Measurements from ENCODE around the gene BRMS1L. TPM values are rescaled to one million over a fixed set of nuclear protein-coding genes. Genes with fewer than 3 reads are reported as not detected.
A peak's percentile ranks its signal among the peaks of the same experiment; 100 is the strongest.

The BRMS1L gene
- total and polyA plus RNA-seq, 10 of the 15 experiments (the other 5 are each of a cell fraction or from before 2014, with no cell fraction given), result 5.3 to 26.7 (median 8.3) TPM

- TF ChIP-seq, protein P1, sequence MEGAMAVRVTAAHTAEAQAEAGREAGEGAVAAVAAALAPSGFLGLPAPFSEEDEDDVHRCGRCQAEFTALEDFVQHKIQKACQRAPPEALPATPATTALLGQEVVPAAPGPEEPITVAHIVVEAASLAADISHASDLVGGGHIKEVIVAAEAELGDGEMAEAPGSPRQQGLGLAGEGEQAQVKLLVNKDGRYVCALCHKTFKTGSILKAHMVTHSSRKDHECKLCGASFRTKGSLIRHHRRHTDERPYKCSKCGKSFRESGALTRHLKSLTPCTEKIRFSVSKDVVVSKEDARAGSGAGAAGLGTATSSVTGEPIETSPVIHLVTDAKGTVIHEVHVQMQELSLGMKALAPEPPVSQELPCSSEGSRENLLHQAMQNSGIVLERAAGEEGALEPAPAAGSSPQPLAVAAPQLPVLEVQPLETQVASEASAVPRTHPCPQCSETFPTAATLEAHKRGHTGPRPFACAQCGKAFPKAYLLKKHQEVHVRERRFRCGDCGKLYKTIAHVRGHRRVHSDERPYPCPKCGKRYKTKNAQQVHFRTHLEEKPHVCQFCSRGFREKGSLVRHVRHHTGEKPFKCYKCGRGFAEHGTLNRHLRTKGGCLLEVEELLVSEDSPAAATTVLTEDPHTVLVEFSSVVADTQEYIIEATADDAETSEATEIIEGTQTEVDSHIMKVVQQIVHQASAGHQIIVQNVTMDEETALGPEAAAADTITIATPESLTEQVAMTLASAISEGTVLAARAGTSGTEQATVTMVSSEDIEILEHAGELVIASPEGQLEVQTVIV (IDR thresholded peaks at IDR 0.05; ENCODE audit: borderline replicate concordance, partially characterized antibody), result no peak
- TF ChIP-seq, protein P2, sequence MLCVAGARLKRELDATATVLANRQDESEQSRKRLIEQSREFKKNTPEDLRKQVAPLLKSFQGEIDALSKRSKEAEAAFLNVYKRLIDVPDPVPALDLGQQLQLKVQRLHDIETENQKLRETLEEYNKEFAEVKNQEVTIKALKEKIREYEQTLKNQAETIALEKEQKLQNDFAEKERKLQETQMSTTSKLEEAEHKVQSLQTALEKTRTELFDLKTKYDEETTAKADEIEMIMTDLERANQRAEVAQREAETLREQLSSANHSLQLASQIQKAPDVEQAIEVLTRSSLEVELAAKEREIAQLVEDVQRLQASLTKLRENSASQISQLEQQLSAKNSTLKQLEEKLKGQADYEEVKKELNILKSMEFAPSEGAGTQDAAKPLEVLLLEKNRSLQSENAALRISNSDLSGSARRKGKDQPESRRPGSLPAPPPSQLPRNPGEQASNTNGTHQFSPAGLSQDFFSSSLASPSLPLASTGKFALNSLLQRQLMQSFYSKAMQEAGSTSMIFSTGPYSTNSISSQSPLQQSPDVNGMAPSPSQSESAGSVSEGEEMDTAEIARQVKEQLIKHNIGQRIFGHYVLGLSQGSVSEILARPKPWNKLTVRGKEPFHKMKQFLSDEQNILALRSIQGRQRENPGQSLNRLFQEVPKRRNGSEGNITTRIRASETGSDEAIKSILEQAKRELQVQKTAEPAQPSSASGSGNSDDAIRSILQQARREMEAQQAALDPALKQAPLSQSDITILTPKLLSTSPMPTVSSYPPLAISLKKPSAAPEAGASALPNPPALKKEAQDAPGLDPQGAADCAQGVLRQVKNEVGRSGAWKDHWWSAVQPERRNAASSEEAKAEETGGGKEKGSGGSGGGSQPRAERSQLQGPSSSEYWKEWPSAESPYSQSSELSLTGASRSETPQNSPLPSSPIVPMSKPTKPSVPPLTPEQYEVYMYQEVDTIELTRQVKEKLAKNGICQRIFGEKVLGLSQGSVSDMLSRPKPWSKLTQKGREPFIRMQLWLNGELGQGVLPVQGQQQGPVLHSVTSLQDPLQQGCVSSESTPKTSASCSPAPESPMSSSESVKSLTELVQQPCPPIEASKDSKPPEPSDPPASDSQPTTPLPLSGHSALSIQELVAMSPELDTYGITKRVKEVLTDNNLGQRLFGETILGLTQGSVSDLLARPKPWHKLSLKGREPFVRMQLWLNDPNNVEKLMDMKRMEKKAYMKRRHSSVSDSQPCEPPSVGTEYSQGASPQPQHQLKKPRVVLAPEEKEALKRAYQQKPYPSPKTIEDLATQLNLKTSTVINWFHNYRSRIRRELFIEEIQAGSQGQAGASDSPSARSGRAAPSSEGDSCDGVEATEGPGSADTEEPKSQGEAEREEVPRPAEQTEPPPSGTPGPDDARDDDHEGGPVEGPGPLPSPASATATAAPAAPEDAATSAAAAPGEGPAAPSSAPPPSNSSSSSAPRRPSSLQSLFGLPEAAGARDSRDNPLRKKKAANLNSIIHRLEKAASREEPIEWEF (IDR thresholded peaks at IDR 0.05; ENCODE audit: insufficient replicate concordance, low read depth, low read length), result no peak
- no peak; a peak in 1 of 4 replicates for TF ChIP-seq EP300 (IDR thresholded peaks at IDR 0.05; ENCODE audit: borderline replicate concordance in 1 of 2, control insufficient read depth in 1 of 2, low read depth in 2 of 2, low read length in 2 of 2)
- TF ChIP-seq NFYB (IDR thresholded peaks at IDR 0.05; ENCODE audit: insufficient read depth, low read depth, low read length), result peak; percentile 79
- no peak for TF ChIP-seq USF1 (IDR thresholded peaks at IDR 0.05; ENCODE audit: borderline replicate concordance, extremely low read length, insufficient read depth, low read depth, low read length)
- TF ChIP-seq SMAD1 (IDR thresholded peaks at IDR 0.05; ENCODE audit: low read depth, partially characterized antibody), result no peak
- peak in 1 of 2 experiments; percentile 66; a peak in 1 of 3 replicates for TF ChIP-seq EGR1 (IDR thresholded peaks at IDR 0.05; ENCODE audit: borderline replicate concordance in 1 of 2, low read depth in 2 of 2, low read length in 2 of 2)
- no peak for TF ChIP-seq NFXL1 (IDR thresholded peaks at IDR 0.05; ENCODE audit: borderline replicate concordance)
- TF ChIP-seq HCFC1 (IDR thresholded peaks at IDR 0.05; ENCODE audit: low read length), result no peak
- no peak for TF ChIP-seq E2F8 (IDR thresholded peaks at IDR 0.05; ENCODE audit: low read depth, partially characterized antibody)
- TF ChIP-seq ASH2L (IDR thresholded peaks at IDR 0.05; ENCODE audit: borderline replicate concordance, low read depth), result no peak
- no peak for TF ChIP-seq STAT3 (IDR thresholded peaks at IDR 0.05; ENCODE audit: low read depth, low read length)
- no peak for TF ChIP-seq CBFB (IDR thresholded peaks at IDR 0.05; ENCODE audit: low read depth)
- TF ChIP-seq SREBF2 (IDR thresholded peaks at IDR 0.05; ENCODE audit: low read length), result no peak
- TF ChIP-seq SP1 (IDR thresholded peaks at IDR 0.05; ENCODE audit: low read depth, low read length), result peak; percentile 91
- no peak for TF ChIP-seq ATF3 (IDR thresholded peaks at IDR 0.05; ENCODE audit: borderline replicate concordance, extremely low read depth, low read depth, low read length)
Observed at GRCh38 chr14:35826218-35826951, at the start of gene BRMS1L (continued).
